Thyroid gland (tissue), 4 donors: ENCODE measurements around the gene SLC16A4. TPM values are rescaled to one million over a fixed set of nuclear protein-coding genes. Genes with fewer than 3 reads are reported as not detected.

Source experiments
- DNase-seq, 2 donors: peaks; one replicate each; pipeline ENCODE4 v3.0.0-alpha.2; 2019
- H3K27ac ChIP-seq, 3 donors: fragments of 200-600 bp; sonication (generic); 1 replicate in 2 of 3; 2 replicates in 1 of 3; pipeline ENCODE4 v1.5.1; 2016 to 2019; ENCODE audit warnings: mild to moderate bottlenecking in 1 of 3, moderate library complexity in 1 of 3
- H3K27me3 ChIP-seq: fragments of 200-600 bp; sonication (generic); one replicate; pipeline ENCODE4 v1.5.1; 2019
- H3K36me3 ChIP-seq, 2 donors: fragments of 200-600 bp; sonication (generic); one replicate each; pipeline ENCODE4 v1.5.1; 2016 to 2019
- H3K4me1 ChIP-seq, 2 donors: fragments of 200-600 bp; sonication (generic); one replicate each; pipeline ENCODE4 v1.5.1; 2017 to 2019
- H3K4me3 ChIP-seq, 3 donors: fragments of 200-600 bp; sonication (generic); replicated peaks in 1 of 3; 1 replicate in 2 of 3; 2 replicates in 1 of 3; pipeline ENCODE4 v1.5.1; 2016; ENCODE audit warnings: mild to moderate bottlenecking in 1 of 3
- H3K9me3 ChIP-seq: fragments of 200-600 bp; sonication (generic); one replicate; pipeline ENCODE4 v1.5.1; 2017
- POLR2A ChIP-seq, 2 donors: fragments of 450-650 bp; IDR thresholded peaks; one replicate each; pipeline ENCODE4 v1.6.1; 2017; ENCODE audit warnings: antibody characterized with exemption in 2 of 2, mild to moderate bottlenecking in 2 of 2, moderate library complexity in 1 of 2
- WGBS, 2 donors: methylation state at CpG; one replicate each; pipeline ENCODE4 v1.1.5; 2017; 5-methylcytosine and 5-hydroxymethylcytosine counted together
- intact Hi-C: fragments of 100-400 bp; cut with DNase I; formaldehyde crosslinking; loops from one replicate; pipeline ENCODE4 v1.15.1; 2023
- total RNA-seq, 4 donors: library from RNA; depleted of rRNA; stranded (reverse); fragments of >200 nt; gene quantifications; one replicate each; pipeline ENCODE4 v1.2.3, GENCODE V29; 2016
- TF ChIP-seq, protein P1 (sequence below), 6 experiments: fragments of 200-600 bp in 3 of 6; fragments of 450-650 bp in 3 of 6; sonication (generic) in 3 of 6; IDR thresholded peaks; one replicate each; pipeline ENCODE4 v1.5.1; 2016 to 2019; ENCODE audit warnings: antibody characterized with exemption in 6 of 6, mild to moderate bottlenecking in 2 of 6, inconsistent platforms in 1 of 6, moderate library complexity in 1 of 6

The SLC16A4 gene
- total RNA-seq, 4 donors from 2014 or later = 18.6 to 30.5 (median 25.8) TPM

DNA sequence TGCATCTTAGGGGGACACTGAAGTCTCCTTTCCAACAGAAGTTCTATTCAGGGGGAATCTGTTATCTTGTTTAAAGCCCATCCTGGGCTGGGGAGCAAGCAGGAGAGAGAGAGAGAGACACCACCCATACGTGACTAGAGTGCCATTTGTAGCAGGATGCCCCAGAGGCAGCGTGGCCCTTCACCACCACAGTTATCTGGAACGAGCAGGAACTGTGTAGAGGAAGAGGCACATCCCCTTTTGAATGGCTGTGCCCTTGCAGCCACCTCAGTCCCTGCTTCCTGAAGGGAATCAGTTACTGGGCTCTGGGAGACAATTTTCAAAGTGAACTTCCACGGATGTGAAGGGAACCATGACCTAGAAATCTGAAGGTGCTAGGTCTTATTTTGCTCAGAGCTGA is 36.0 kb upstream of the SLC16A4 start:
- H3K4me1 ChIP-seq = no peaks in the 10 kb centered on the region
- DNase-seq = no peak
- H3K9me3 ChIP-seq = no peaks in the 10 kb centered on the region
- no peak for TF ChIP-seq POLR2A (IDR thresholded peaks at IDR 0.05)
- TF ChIP-seq, protein P1, sequence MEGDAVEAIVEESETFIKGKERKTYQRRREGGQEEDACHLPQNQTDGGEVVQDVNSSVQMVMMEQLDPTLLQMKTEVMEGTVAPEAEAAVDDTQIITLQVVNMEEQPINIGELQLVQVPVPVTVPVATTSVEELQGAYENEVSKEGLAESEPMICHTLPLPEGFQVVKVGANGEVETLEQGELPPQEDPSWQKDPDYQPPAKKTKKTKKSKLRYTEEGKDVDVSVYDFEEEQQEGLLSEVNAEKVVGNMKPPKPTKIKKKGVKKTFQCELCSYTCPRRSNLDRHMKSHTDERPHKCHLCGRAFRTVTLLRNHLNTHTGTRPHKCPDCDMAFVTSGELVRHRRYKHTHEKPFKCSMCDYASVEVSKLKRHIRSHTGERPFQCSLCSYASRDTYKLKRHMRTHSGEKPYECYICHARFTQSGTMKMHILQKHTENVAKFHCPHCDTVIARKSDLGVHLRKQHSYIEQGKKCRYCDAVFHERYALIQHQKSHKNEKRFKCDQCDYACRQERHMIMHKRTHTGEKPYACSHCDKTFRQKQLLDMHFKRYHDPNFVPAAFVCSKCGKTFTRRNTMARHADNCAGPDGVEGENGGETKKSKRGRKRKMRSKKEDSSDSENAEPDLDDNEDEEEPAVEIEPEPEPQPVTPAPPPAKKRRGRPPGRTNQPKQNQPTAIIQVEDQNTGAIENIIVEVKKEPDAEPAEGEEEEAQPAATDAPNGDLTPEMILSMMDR (IDR thresholded peaks at IDR 0.05) = no peak
- no peaks in the 10 kb centered on the region for H3K36me3 ChIP-seq
- no peak overlapping the region for H3K27ac ChIP-seq
- 56 to 63% methylated on average over 4 of the region's 4 CpGs for WGBS, 2 donors
- intact Hi-C loops = loop anchor here (5.0 kb wide), 1 partner anchor 50 kb away; no protein-coding TSS in a partner anchor
- no peaks in the 10 kb centered on the region for H3K27me3 ChIP-seq
- H3K4me3 ChIP-seq = no peak overlapping the region

DNA sequence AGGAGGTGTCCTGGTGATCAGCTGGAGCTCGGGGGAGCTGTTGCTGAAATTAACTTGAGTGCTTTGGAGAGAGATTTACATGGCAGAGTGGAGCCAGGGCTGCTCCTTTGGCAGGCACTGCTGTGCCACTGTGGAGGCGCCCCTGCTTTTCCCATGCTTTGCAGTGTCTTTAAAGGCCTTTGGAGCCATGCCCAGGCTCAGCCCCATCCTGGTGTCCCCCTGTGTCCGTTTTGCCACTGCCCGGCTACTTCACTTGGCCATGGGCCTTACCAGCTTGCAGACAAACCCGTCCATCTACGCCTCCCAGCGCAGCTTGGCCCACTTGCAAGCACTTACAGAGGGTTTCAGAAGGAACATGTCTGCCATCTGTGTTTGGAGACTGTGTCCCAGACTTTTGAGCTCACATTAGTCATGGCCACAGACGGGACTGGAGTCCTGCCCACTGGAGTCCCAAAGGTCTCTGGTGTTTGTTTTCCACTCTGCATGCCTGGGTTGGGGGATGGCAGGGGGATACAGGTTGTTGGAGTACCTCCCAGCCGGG is 34.9 kb upstream of the SLC16A4 start:
- Histone ChIP-seq H3K9me3 (no peaks in the 10 kb centered on the region), H3K36me3 (no peaks in the 10 kb centered on the region), H3K27ac (no peak overlapping the region), H3K4me1 (no peaks in the 10 kb centered on the region), H3K4me3 (no peak overlapping the region), H3K27me3 (no peaks in the 10 kb centered on the region)
- 52 to 55% methylated on average over 8 to 9 of the region's 9 CpGs for WGBS, 2 donors
- TF ChIP-seq, protein P1 (IDR thresholded peaks at IDR 0.05) = no peak
- no peak for TF ChIP-seq POLR2A (IDR thresholded peaks at IDR 0.05)
- intact Hi-C loops = loop anchor here (5.0 kb wide), 1 partner anchor 52 kb away; no protein-coding TSS in a partner anchor
- peak; percentile 9 to 19 for DNase-seq

DNA sequence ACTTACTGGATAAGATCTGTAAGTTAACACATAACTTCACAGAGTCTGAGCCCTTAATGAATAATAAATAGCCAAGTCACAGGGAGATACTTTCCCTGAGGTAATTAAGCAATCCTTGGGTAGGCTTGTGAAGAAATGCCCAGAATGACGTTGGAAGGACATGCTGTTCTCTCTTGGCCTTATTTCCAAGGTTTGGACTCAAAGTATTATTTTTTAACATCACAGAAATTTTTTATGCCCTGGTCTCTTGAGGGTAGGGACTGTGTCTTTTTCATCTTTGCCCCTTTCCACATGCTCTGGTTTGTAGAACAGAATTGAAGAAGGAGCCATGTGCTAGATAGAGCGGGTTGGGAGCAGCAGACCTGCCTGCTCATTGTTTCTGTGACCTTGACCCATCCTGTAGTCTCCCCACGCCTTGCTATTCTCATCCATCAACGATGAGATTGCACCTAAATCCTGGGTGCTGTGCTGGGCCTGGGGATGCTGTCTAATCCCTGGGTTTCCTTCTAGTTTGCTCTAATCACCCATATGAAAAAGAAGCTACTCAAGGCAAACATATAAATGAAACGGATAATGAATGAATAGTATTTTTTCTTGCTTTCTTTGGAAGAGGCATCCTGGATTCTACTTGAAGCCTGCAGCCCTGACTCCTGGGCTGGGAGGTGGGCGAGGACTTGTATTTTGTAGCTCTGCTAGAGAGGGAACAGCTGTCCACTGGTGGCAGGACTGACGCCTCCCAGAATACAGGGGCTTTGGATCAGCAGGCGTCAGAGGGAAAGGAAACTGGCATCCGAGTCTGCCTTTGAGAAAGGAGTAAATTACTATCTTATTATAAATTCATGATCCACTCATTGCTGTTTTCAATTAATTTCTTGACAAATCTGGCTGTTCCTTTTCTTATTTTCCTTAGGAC is 34.1 kb upstream of the SLC16A4 start:
- Histone ChIP-seq H3K4me1 (no peaks in the 10 kb centered on the region), H3K36me3 (no peaks in the 10 kb centered on the region), H3K27ac (no peak overlapping the region), H3K9me3 (no peaks in the 10 kb centered on the region), H3K4me3 (no peak overlapping the region), H3K27me3 (no peaks in the 10 kb centered on the region)
- DNase-seq = no peak
- no peak for TF ChIP-seq POLR2A (IDR thresholded peaks at IDR 0.05)
- TF ChIP-seq, protein P1 (IDR thresholded peaks at IDR 0.05) = no peak
- intact Hi-C loops = loop anchor here (5.0 kb wide), 1 partner anchor 52 kb away; no protein-coding TSS in a partner anchor
- 74 to 79% methylated on average over 9 of the region's 9 CpGs for WGBS, 2 donors

DNA sequence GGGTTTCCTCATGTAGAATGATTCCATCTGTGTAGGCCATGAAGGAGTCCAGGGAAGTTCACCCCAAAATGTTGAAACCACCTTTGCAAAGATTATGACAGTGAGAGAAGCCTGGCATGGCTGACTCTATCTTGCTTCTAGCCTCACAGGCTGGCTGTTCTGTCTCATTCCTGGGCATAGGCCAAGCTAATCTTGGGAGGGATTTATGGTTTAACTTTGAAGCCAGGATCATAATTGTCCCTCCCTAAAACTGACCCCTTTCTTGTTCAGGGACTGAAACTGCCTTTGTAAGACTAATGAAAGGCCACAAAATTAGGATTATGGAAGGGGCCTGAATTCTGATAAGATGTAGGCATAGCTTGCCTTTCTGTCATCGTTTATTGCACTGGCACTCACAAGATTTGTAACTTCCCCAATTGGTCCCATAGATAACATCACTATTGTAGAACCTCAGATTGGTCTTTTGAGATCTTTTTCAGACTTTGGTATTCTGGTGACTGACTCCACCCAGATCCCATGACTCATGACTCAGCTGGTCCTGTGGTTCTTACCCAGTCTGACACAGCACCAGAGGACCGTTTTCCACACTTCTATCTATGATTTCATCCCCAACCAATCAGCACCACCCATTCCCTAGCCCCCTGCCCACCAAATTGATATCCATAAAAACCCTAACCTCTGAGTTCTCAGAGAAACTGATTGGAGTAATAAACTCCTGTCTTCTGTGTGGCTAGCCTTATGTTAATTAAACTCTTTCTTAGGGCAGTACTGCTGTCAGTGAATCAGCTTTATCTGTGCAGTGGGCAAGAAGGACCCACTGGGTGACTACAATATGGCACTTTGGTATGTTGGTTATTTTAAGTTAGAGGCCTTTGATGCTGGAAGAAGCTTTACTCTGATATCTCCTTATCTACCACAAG is 30.3 kb upstream of the SLC16A4 start:
- Histone ChIP-seq H3K9me3 (no peaks in the 10 kb centered on the region), H3K4me1 (no peaks in the 10 kb centered on the region), H3K4me3 (no peak overlapping the region), H3K36me3 (no peaks in the 10 kb centered on the region), H3K27me3 (no peaks in the 10 kb centered on the region), H3K27ac (no peak overlapping the region)
- no peak for TF ChIP-seq POLR2A (IDR thresholded peaks at IDR 0.05)
- TF ChIP-seq, protein P1 (IDR thresholded peaks at IDR 0.05) = no peak
- WGBS, 2 donors = 82 to 83% methylated on average over 2 of the region's 2 CpGs
- no peak for DNase-seq
- intact Hi-C loops = no loop called here
